ENCODE results near the gene ASIC2.

Gene ASIC2

GRCh38 chr17:33207231-33207630 lies 85.9 kb downstream of the ASIC2 start:
- Mint-ChIP-seq H3K27me3 (peaks cover 7% of the 10 kb centered on the region), H3K9me3 (no peaks in the 10 kb centered on the region), H3K27ac (no peak overlapping the region), H3K4me1 (no peaks in the 10 kb centered on the region), H3K4me3 (no peak overlapping the region)
- no peak for ATAC-seq
- no peak for DNase-seq

- no peaks in the 10 kb centered on the region for H3K4me1 Mint-ChIP-seq
- DNase-seq, result no peak
- H3K27ac Mint-ChIP-seq, result no peak overlapping the region
- H3K9me3 Mint-ChIP-seq, result no peaks in the 10 kb centered on the region
- peaks cover under 1% of the 10 kb centered on the region for H3K27me3 Mint-ChIP-seq
- H3K4me3 Mint-ChIP-seq, result no peak overlapping the region
- ATAC-seq, result no peak
These were observed 87.5 kb downstream of the ASIC2 start for GRCh38 chr17:33205552-33205951.

- no peaks in the 10 kb centered on the region for H3K9me3 Mint-ChIP-seq
- DNase-seq (no peak), ATAC-seq (no peak)
- no peaks in the 10 kb centered on the region for H3K27me3 Mint-ChIP-seq
- H3K4me1 Mint-ChIP-seq, result no peaks in the 10 kb centered on the region
- no peak overlapping the region for H3K4me3 Mint-ChIP-seq
- H3K27ac Mint-ChIP-seq, result no peak overlapping the region
These were observed 88.4 kb downstream of the ASIC2 start for GRCh38 chr17:33204701-33205100.

DNA sequence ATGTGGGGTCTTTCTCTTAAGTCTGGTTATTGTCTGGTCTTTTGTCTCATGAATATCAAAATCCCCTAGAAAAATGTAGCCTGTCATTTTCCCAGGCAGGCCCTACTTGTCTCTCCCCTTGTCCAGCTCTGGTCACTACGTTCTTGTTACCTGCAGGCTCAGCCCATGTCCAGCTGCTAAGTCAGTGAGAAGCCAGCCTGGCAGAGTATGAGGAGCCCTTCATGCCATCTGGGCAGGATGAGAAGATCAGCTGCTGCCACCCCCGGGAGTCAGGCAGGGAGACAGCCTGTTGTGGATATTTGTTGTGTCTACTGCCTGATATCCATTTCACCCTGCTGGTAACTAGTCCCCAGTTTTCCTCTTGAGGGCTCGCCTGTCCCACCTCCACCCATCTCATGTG lies 88.9 kb downstream of the ASIC2 start:
- no peak overlapping the region for H3K4me3 Mint-ChIP-seq
- no peak overlapping the region for H3K27ac Mint-ChIP-seq
- no peak for ATAC-seq
- no peaks in the 10 kb centered on the region for H3K27me3 Mint-ChIP-seq
- no peaks in the 10 kb centered on the region for H3K9me3 Mint-ChIP-seq
- DNase-seq, result no peak
- no peaks in the 10 kb centered on the region for H3K4me1 Mint-ChIP-seq

DNA sequence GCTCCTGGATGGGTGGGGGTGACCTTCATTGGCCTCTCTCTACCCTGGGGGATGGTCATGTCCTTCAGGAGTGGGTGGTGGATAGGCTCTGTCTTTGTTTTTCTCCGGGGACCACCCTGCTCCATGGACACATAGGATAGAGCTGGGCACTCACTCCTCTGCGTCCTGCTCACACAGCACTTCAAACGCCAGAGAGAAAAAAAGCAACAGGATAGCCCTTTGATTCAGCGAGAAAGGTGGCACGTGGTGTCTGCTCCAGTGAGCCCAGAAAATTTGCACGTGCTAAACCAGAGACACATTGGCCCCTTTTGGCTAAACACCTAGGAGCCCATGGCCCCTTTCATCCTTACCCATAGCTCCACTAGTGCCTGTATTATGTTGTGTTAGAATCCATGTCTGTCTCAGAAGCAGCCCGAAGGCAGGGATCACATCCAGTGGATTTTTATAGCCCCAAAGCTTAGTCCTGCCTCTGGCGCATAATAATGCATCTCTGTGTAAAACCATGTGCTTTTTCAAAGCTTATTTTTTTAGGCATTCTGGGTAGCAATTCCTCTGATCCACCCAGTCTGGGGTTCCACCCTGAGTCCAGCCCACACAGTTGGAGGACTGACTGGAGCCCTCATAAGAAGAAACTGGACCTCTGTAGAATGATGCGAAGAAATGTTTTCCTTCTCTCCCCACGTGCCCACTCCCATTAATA lies 90.1 kb downstream of the ASIC2 start:
- Mint-ChIP-seq H3K4me3 (no peak overlapping the region), H3K27me3 (no peaks in the 10 kb centered on the region)
- ATAC-seq, result no peak

DNA sequence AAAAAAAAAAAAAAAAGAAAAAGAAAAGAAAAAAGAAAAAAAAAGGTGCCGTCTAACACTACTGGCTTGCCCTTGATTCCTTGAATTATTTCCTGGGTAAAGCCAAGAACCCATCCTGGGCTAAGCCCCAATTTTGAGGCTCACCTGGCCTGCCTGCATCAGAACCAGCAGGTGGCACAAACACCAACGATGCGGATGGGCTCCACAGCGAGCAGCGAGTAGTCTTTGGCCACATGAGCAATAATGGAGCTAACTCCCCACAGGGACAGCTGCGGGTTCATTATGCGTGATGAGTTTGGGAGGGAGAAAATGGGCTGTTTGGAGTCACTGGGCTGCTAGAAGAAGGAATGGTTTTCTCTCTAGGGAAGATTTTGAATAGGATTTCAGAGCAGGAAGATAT lies 91.1 kb downstream of the ASIC2 start:
- Mint-ChIP-seq H3K9me3 (no peaks in the 10 kb centered on the region), H3K4me1 (no peaks in the 10 kb centered on the region), H3K27ac (no peak overlapping the region), H3K4me3 (no peak overlapping the region), H3K27me3 (no peaks in the 10 kb centered on the region)
- DNase-seq (no peak), ATAC-seq (no peak)

More for the DNA sequence above, 90.1 kb downstream of the ASIC2 start:
- DNase-seq, result no peak
- H3K27ac Mint-ChIP-seq, result no peak overlapping the region
- no peaks in the 10 kb centered on the region for H3K9me3 Mint-ChIP-seq
- no peaks in the 10 kb centered on the region for H3K4me1 Mint-ChIP-seq

DNA sequence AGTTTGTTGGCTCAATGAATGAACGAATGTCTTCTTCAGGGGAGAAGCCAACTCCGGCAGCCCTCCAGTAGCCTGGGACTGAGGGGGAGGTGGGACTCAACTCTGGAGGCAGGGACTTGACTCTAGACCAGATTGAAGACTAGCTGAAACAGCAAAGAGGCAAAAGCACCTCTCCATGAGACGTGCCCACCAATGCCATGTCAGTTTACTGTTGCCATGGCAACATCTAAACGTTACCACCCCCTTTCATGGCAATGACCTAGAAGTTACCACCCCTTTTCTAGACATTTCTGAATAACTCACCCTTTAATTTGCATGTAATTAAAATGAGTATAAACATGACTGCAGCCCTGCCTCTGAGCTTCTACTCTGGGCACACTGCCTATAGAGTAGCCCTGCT lies 91.8 kb downstream of the ASIC2 start:
- ATAC-seq, result no peak
- Mint-ChIP-seq H3K4me3 (no peak overlapping the region), H3K27ac (no peak overlapping the region), H3K27me3 (no peaks in the 10 kb centered on the region), H3K4me1 (no peaks in the 10 kb centered on the region), H3K9me3 (no peaks in the 10 kb centered on the region)
- no peak for DNase-seq

DNA sequence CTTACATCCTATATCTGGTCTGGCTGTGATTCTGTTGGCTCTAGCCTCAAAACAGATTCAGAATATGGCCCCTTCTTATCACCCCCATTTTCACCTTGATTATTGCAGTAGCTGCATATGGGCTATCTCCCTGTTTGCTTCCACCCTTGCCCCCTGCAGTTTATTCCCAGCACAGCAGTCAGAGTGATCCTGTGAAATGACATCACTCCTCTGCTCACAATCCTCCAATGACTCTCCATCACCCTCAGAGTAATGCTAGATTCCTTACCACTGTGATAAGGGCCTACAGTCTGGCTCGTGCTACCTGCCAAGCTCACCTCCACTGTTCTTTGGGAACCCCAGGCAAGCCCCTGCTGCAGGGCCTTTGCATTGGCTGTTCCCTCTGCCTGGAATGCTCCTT lies 92.5 kb downstream of the ASIC2 start:
- DNase-seq, result no peak
- ATAC-seq, result no peak
- Mint-ChIP-seq H3K9me3 (no peaks in the 10 kb centered on the region), H3K4me3 (no peak overlapping the region), H3K27me3 (no peaks in the 10 kb centered on the region), H3K4me1 (no peaks in the 10 kb centered on the region), H3K27ac (no peak overlapping the region)

- no peak for DNase-seq
- H3K4me1 Mint-ChIP-seq, result no peaks in the 10 kb centered on the region
These were observed 93.3 kb downstream of the ASIC2 start for GRCh38 chr17:33199571-33200510.

GRCh38 chr17:33198954-33199353 lies 94.1 kb downstream of the ASIC2 start:
- no peak overlapping the region for H3K27ac Mint-ChIP-seq
- peaks cover 9% of the 10 kb centered on the region for H3K27me3 Mint-ChIP-seq
- no peak for DNase-seq
- no peaks in the 10 kb centered on the region for H3K4me1 Mint-ChIP-seq
- no peaks in the 10 kb centered on the region for H3K9me3 Mint-ChIP-seq
- no peak for ATAC-seq
- H3K4me3 Mint-ChIP-seq, result no peak overlapping the region

More at GRCh38 chr17:33199571-33200510, 93.3 kb downstream of the ASIC2 start:
- H3K9me3 Mint-ChIP-seq, result no peaks in the 10 kb centered on the region
- H3K27me3 Mint-ChIP-seq, result no peaks in the 10 kb centered on the region
- no peak overlapping the region for H3K4me3 Mint-ChIP-seq
- H3K27ac Mint-ChIP-seq, result no peak overlapping the region
- no peak for ATAC-seq

DNA sequence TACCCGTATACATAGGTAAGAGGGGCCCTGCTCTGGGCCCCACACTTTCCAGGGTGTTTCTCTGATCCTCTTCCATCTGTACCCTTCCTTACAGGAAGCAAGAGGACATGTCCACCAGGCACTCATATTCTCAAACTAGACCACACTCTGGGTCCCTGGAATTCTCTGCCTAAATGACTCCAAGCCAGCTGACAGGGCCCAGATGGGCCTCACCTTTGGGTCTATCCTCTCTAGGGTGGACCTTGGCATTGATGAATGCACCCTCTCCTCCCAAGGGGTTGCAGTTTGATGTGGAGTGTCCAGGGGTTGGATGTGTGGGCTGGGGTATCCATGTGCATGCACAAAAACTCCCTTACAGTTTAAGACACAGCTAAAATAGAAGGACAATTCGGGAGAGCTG lies 95.8 kb downstream of the ASIC2 start:
- Mint-ChIP-seq H3K27ac (no peak overlapping the region), H3K4me3 (no peak overlapping the region), H3K9me3 (no peaks in the 10 kb centered on the region), H3K27me3 (peaks cover 13% of the 10 kb centered on the region), H3K4me1 (no peaks in the 10 kb centered on the region)
- ATAC-seq (no peak), DNase-seq (no peak)

GRCh38 chr17:33196883-33197282 lies 96.2 kb downstream of the ASIC2 start:
- no peak for DNase-seq
- H3K27ac Mint-ChIP-seq, result no peak overlapping the region
- no peak for ATAC-seq
- H3K9me3 Mint-ChIP-seq, result no peaks in the 10 kb centered on the region
- H3K4me1 Mint-ChIP-seq, result no peaks in the 10 kb centered on the region
- H3K27me3 Mint-ChIP-seq, result peaks cover 13% of the 10 kb centered on the region
- no peak overlapping the region for H3K4me3 Mint-ChIP-seq

DNA sequence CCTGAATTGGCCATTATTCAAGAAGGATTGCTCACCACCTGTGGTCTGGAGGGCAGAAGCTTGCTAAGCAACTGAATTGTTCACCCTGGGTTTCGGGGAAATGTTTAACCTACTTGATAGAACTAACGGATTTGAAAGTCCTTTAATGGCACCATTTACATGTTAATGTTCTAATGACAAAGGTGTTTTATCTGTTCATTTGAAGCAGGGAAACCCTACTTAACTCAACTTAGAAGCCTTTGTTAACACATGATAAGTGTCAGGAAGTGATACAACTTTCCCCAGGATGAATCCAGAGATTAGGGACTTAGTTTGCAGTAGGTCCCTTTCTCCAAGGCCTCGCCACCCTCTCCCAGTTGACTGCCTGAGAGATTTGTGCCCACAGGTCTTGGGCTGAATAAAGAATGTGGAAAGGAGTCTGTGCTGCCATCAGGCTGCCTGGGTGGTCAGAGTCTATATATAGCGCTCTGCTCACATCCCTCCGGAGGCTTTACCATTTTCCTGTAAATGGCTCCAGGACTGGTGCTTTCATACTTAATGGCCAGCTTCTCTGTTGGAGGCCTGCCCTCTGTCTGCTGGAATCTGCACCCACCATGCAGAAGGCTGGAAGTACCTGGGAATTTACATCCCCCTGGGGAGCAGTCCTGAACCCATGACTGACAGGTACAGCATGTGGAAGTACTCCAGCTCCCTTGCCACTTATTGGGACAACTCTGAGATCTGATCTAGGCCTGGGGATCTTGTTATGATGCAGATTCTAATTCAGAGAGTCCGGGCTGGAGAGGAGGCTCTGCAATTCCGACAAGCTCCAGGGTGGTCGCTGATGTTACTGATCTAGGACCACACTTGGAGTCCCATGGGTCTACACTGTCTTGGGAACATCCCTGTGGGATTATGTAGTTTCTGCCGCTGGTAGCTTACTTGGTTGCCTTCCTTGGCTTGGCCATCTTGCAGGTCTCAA lies 99.9 kb downstream of the ASIC2 start:
- H3K9me3 Mint-ChIP-seq, result no peaks in the 10 kb centered on the region
- ATAC-seq (no peak), DNase-seq (no peak)
- no peak overlapping the region for H3K4me3 Mint-ChIP-seq
- H3K27me3 Mint-ChIP-seq, result peaks cover 39% of the 10 kb centered on the region
- H3K27ac Mint-ChIP-seq, result no peak overlapping the region
- H3K4me1 Mint-ChIP-seq, result no peaks in the 10 kb centered on the region

GRCh38 chr17:33183487-33184026 lies 109.5 kb downstream of the ASIC2 start:
- DNase-seq (no peak), ATAC-seq (no peak)
- Mint-ChIP-seq H3K27me3 (peaks cover 52% of the 10 kb centered on the region), H3K9me3 (no peaks in the 10 kb centered on the region), H3K4me1 (no peaks in the 10 kb centered on the region), H3K27ac (no peak overlapping the region), H3K4me3 (no peak overlapping the region)

DNA sequence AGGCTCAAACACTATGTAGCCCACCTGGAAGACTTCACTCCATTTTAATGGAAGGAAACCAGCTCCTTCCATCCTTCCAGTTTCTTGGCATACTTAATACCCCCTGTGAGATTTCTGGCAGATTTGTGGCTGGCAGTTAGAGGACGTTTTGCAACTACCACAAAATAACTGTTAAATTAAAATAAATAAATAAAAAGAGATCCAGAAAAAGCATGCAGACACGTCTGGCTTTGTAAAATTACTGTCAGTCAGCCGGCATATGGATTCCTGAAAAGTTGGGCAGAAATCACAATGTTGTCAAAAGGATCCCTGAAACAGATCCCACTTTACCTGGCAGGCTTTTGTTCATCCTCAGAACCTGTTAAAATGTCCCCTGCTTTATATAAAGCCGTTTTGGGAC lies 113.9 kb downstream of the ASIC2 start:
- Mint-ChIP-seq H3K27me3 (peaks cover 34% of the 10 kb centered on the region), H3K4me1 (no peaks in the 10 kb centered on the region), H3K4me3 (no peak overlapping the region), H3K9me3 (no peaks in the 10 kb centered on the region), H3K27ac (no peak overlapping the region)
- no peak for ATAC-seq
- no peak for DNase-seq
